Fibroblast of lung (primary cell): ENCODE measurements around the gene ITGBL1. TPM values are rescaled to one million over a fixed set of nuclear protein-coding genes. Genes with fewer than 3 reads are reported as not detected.

ENCODE experiments used
- DNase-seq, 2 donors: peaks; one replicate each; pipeline versions ENCODE4 v3.0.0 to v3.0.0-alpha.2; 2010; ENCODE audit warnings: low read depth in 2 of 2
- H2AFZ ChIP-seq: 2 replicates; pipeline ENCODE4 v1.5.1; 2012; ENCODE audit warnings: low read length, control low read depth, inconsistent platforms
- H3K27ac ChIP-seq: 2 replicates; pipeline ENCODE4 v1.5.1; 2011; ENCODE audit warnings: low read length, control low read depth; ENCODE audit not compliant: insufficient read depth
- H3K27me3 ChIP-seq: 2 replicates; pipeline ENCODE4 v1.5.1; 2011; ENCODE audit warnings: mild to moderate bottlenecking, low read length; ENCODE audit not compliant: control insufficient read depth, insufficient read depth
- H3K36me3 ChIP-seq: 2 replicates; pipeline ENCODE4 v1.5.1; 2011; ENCODE audit warnings: low read length; ENCODE audit not compliant: control insufficient read depth, insufficient read depth
- H3K4me1 ChIP-seq: 2 replicates; pipeline ENCODE4 v1.5.1; 2011; ENCODE audit warnings: low read length; ENCODE audit not compliant: control insufficient read depth, insufficient read depth; ENCODE audit errors: extremely low read depth
- H3K4me2 ChIP-seq: 2 replicates; pipeline ENCODE4 v1.5.1; 2011; ENCODE audit warnings: low read length, control low read depth; ENCODE audit not compliant: insufficient read depth; ENCODE audit errors: extremely low read depth
- H3K4me3 ChIP-seq, 4 experiments: fragments of 200-600 bp in 1 of 4; sonication (generic) in 1 of 4; replicated peaks in 1 of 4; 2 replicates each; pipeline ENCODE4 v1.5.1; 2011 to 2016; ENCODE audit warnings: low read length in 4 of 4, low read depth in 3 of 4, mild to moderate bottlenecking in 3 of 4, control low read depth in 2 of 4, inconsistent platforms in 1 of 4, mixed read lengths in 1 of 4; ENCODE audit not compliant: insufficient read depth in 1 of 4; ENCODE audit errors: control extremely low read depth in 1 of 4
- H3K79me2 ChIP-seq: 2 replicates; pipeline ENCODE4 v1.5.1; 2012; ENCODE audit warnings: mild to moderate bottlenecking, low read length, inconsistent platforms; ENCODE audit not compliant: control insufficient read depth, insufficient read depth
- H3K9ac ChIP-seq: 2 replicates; pipeline ENCODE4 v1.5.1; 2011; ENCODE audit warnings: mild to moderate bottlenecking, low read length, control low read depth; ENCODE audit not compliant: insufficient read depth
- H3K9me3 ChIP-seq: 2 replicates; pipeline ENCODE4 v1.5.1; 2012; ENCODE audit warnings: low read depth, low read length; ENCODE audit not compliant: control insufficient read depth, insufficient read depth
- H4K20me1 ChIP-seq: 2 replicates; pipeline ENCODE4 v1.5.1; 2011; ENCODE audit warnings: low read length; ENCODE audit not compliant: control insufficient read depth, insufficient read depth; ENCODE audit errors: extremely low read depth
- CTCF ChIP-seq, 2 donors: IDR thresholded peaks in 1 of 2; conservative IDR thresholded peaks in 1 of 2; 1 replicate in 1 of 2; 2 replicates in 1 of 2; pipeline ENCODE4 v1.5.1; 2011 to 2012; ENCODE audit warnings: low read length in 2 of 2, control low read depth in 1 of 2, inconsistent platforms in 1 of 2, low read depth in 1 of 2, mild to moderate bottlenecking in 1 of 2
- EZH2 ChIP-seq: IDR thresholded peaks from 2 replicates; pipeline ENCODE4 v1.5.1; 2012; ENCODE audit warnings: low read length, control low read depth, mild to moderate bottlenecking; ENCODE audit errors: missing control alignments
- polyA plus RNA-seq, 2 donors: library from polyadenylated mRNA; depleted of rRNA in 1 of 2; stranded (reverse) in 1 of 2; unstranded in 1 of 2; fragments of >200 nt; gene quantifications; 2 replicates each; pipeline ENCODE4 v1.2.1, GENCODE V29; 2011 to 2012; ENCODE audit warnings: missing spikeins in 1 of 2
- total RNA-seq: library from RNA; depleted of rRNA; stranded (reverse); fragments of >200 nt; gene quantifications from 2 replicates; pipeline ENCODE4 v1.2.1, GENCODE V29; 2014

ITGBL1 gene
- total and polyA plus RNA-seq, 2 donors (not counting 1 experiment from before 2014, with no cell fraction given): 45.1 to 87.4 TPM

GRCh38 chr13:101627556-101627943 is 175.1 kb downstream of the ITGBL1 start:
- Histone ChIP-seq H3K27ac (peak overlapping the region; percentile 61), H2AFZ (peak overlapping the region; percentile 69), H3K4me2 (peak overlapping the region; percentile 95)

GRCh38 chr13:101628900-101629299 is 176.4 kb downstream of the ITGBL1 start:
- Histone ChIP-seq H3K79me2 (no peaks in the 10 kb centered on the region), H3K36me3 (no peaks in the 10 kb centered on the region), H3K4me3 (no peak overlapping the region), H3K27ac (no peak overlapping the region), H3K27me3 (no peaks in the 10 kb centered on the region), H3K4me2 (no peak overlapping the region), H3K4me1 (no peaks in the 10 kb centered on the region), H2AFZ (no peak overlapping the region), H3K9me3 (no peaks in the 10 kb centered on the region), H4K20me1 (no peaks in the 10 kb centered on the region), H3K9ac (no peak overlapping the region)
- no peak for TF ChIP-seq EZH2
- DNase-seq: no peak

More at GRCh38 chr13:101627556-101627943, 175.1 kb downstream of the ITGBL1 start:
- H3K27me3 ChIP-seq: no peaks in the 10 kb centered on the region
- no peaks in the 10 kb centered on the region for H3K79me2 ChIP-seq
- no peaks in the 10 kb centered on the region for H3K36me3 ChIP-seq
- peaks cover 4% of the 10 kb centered on the region for H3K4me1 ChIP-seq
- TF ChIP-seq CTCF (conservative IDR thresholded peaks at IDR 0.05 in 1 of 2, IDR thresholded peaks at IDR 0.05 in 1 of 2; ENCODE audit: low read depth in 1 of 2, low read length in 2 of 2) (no peak), EZH2 (no peak)
- no peaks in the 10 kb centered on the region for H3K9me3 ChIP-seq
- no peak overlapping the region for H3K9ac ChIP-seq
- DNase-seq: peak; percentile 28 to 62
- H3K4me3 ChIP-seq: peak overlapping the region; percentile 20 to 53 (median 50)
- H4K20me1 ChIP-seq: no peaks in the 10 kb centered on the region

GRCh38 chr13:101631395-101631794 is 178.9 kb downstream of the ITGBL1 start:
- Histone ChIP-seq H3K4me3 (no peak overlapping the region), H3K36me3 (no peaks in the 10 kb centered on the region), H4K20me1 (no peaks in the 10 kb centered on the region), H2AFZ (no peak overlapping the region), H3K4me1 (no peaks in the 10 kb centered on the region), H3K27me3 (no peaks in the 10 kb centered on the region), H3K9me3 (no peaks in the 10 kb centered on the region), H3K79me2 (no peaks in the 10 kb centered on the region), H3K27ac (no peak overlapping the region), H3K4me2 (no peak overlapping the region), H3K9ac (no peak overlapping the region)
- no peak for TF ChIP-seq CTCF (conservative IDR thresholded peaks at IDR 0.05 in 1 of 2, IDR thresholded peaks at IDR 0.05 in 1 of 2; ENCODE audit: low read depth in 1 of 2, low read length in 2 of 2)
- no peak for TF ChIP-seq EZH2
- no peak for DNase-seq
